H9 (cell line): ENCODE measurements around the gene HDC. TPM values are rescaled to one million over a fixed set of nuclear protein-coding genes. Genes with fewer than 3 reads are reported as not detected.

Experiments
- DNase-seq: peaks from one replicate; pipeline ENCODE4 v3.0.0-alpha.2; 2017
- H2AFZ ChIP-seq: one replicate; pipeline ENCODE4 v1.6.1; 2013; ENCODE audit warnings: mild to moderate bottlenecking, low read length, control low read depth, moderate library complexity
- H2AK5ac ChIP-seq: 2 replicates; pipeline ENCODE4 v1.6.1; 2013; ENCODE audit warnings: low read length, control low read depth, mixed read lengths; ENCODE audit not compliant: insufficient read length
- H2BK120ac ChIP-seq: one replicate; pipeline ENCODE4 v1.6.1; 2013; ENCODE audit warnings: low read depth, mild to moderate bottlenecking, low read length, control low read depth, inconsistent platforms; ENCODE audit not compliant: poor library complexity, severe bottlenecking
- H2BK12ac ChIP-seq: 2 replicates; pipeline ENCODE4 v1.6.1; 2013; ENCODE audit warnings: low read length, control low read depth, mixed read lengths, low read depth; ENCODE audit not compliant: insufficient read length
- H2BK15ac ChIP-seq: 2 replicates; pipeline ENCODE4 v1.6.1; 2013; ENCODE audit warnings: low read depth, low read length, control low read depth
- H2BK20ac ChIP-seq: one replicate; pipeline ENCODE4 v1.6.1; 2013; ENCODE audit warnings: low read depth, mild to moderate bottlenecking, low read length, control low read depth, inconsistent platforms; ENCODE audit not compliant: poor library complexity, severe bottlenecking
- H2BK5ac ChIP-seq: 2 replicates; pipeline ENCODE4 v1.6.1; 2013; ENCODE audit warnings: low read length, control low read depth, mixed read lengths; ENCODE audit not compliant: insufficient read length
- H3K14ac ChIP-seq: 2 replicates; pipeline ENCODE4 v1.6.1; 2013; ENCODE audit warnings: low read length, control low read depth; ENCODE audit not compliant: insufficient read depth
- H3K18ac ChIP-seq: 2 replicates; pipeline ENCODE4 v1.6.1; 2013; ENCODE audit warnings: low read depth, mild to moderate bottlenecking, mixed read lengths, low read length, control low read depth; ENCODE audit not compliant: insufficient read length
- H3K23ac ChIP-seq: 2 replicates; pipeline ENCODE4 v1.6.1; 2013; ENCODE audit warnings: low read length, control low read depth, mixed read lengths, low read depth; ENCODE audit not compliant: insufficient read length
- H3K23me2 ChIP-seq: 2 replicates; pipeline ENCODE4 v1.6.1; 2013; ENCODE audit warnings: low read depth, mild to moderate bottlenecking, mixed read lengths, low read length, control low read depth; ENCODE audit not compliant: insufficient read length, poor library complexity, severe bottlenecking
- H3K27ac ChIP-seq: 2 replicates; pipeline ENCODE4 v1.5.1; 2013; ENCODE audit warnings: low read length, control low read depth, mixed read lengths, low read depth; ENCODE audit not compliant: insufficient read length
- H3K27me3 ChIP-seq: 2 replicates; pipeline ENCODE4 v1.6.1; 2013; ENCODE audit warnings: low read length, control low read depth, inconsistent platforms; ENCODE audit not compliant: insufficient read depth
- H3K4ac ChIP-seq: 2 replicates; pipeline ENCODE4 v1.6.1; 2013; ENCODE audit warnings: low read depth, mild to moderate bottlenecking, control low read depth, inconsistent platforms, low read length, moderate library complexity
- H3K4me1 ChIP-seq: 2 replicates; pipeline ENCODE4 v1.6.1; 2013; ENCODE audit warnings: low read length, control low read depth, inconsistent platforms; ENCODE audit not compliant: insufficient read depth
- H3K4me2 ChIP-seq: 2 replicates; pipeline ENCODE4 v1.6.1; 2013; ENCODE audit warnings: low read length, control low read depth, mixed read lengths; ENCODE audit not compliant: insufficient read length, insufficient read depth
- H3K56ac ChIP-seq: 2 replicates; pipeline ENCODE4 v1.6.1; 2013; ENCODE audit warnings: low read depth, mild to moderate bottlenecking, mixed read lengths, low read length, control low read depth; ENCODE audit not compliant: insufficient read length
- H3K79me1 ChIP-seq: 2 replicates; pipeline ENCODE4 v1.6.1; 2013; ENCODE audit warnings: low read depth, mild to moderate bottlenecking, moderate library complexity, low read length, control low read depth, inconsistent platforms; ENCODE audit not compliant: insufficient read depth, poor library complexity, severe bottlenecking
- H3K79me2 ChIP-seq: 2 replicates; pipeline ENCODE4 v1.6.1; 2013; ENCODE audit warnings: low read length, control low read depth, inconsistent platforms; ENCODE audit not compliant: insufficient read depth
- H3K9ac ChIP-seq: 2 replicates; pipeline ENCODE4 v1.6.1; 2013; ENCODE audit warnings: low read length, control low read depth, mixed read lengths; ENCODE audit not compliant: insufficient read length; ENCODE audit errors: extremely low read depth
- H3K9me3 ChIP-seq: one replicate; pipeline ENCODE4 v1.6.1; 2013; ENCODE audit warnings: low read depth, low read length, inconsistent platforms; ENCODE audit not compliant: control insufficient read depth
- H3T11ph ChIP-seq: one replicate; pipeline ENCODE4 v1.6.1; 2013; ENCODE audit warnings: mild to moderate bottlenecking, low read length, control low read depth, inconsistent platforms
- H4K20me1 ChIP-seq: one replicate; pipeline ENCODE4 v1.6.1; 2013; ENCODE audit not compliant: control insufficient read depth, insufficient read length, insufficient read depth
- H4K5ac ChIP-seq: 2 replicates; pipeline ENCODE4 v1.6.1; 2013; ENCODE audit warnings: low read depth, mild to moderate bottlenecking, mixed read lengths, low read length, control low read depth; ENCODE audit not compliant: insufficient read length
- H4K8ac ChIP-seq: replicated peaks from 2 replicates; pipeline ENCODE4 v1.6.1; 2013; ENCODE audit warnings: low read length, control low read depth, mixed read lengths, low read depth; ENCODE audit not compliant: insufficient read length
- H4K91ac ChIP-seq: 2 replicates; pipeline ENCODE4 v1.6.1; 2013; ENCODE audit warnings: low read depth, mild to moderate bottlenecking, moderate library complexity, mixed read lengths, low read length, control low read depth; ENCODE audit not compliant: insufficient read length
- H3K27ac Mint-ChIP-seq, 3 experiments: 2 replicates in 2 of 3; 3 replicates in 1 of 3; pipeline ENCODE4 v1.8.0; 2020 to 2021; ENCODE audit warnings: mixed read lengths in 3 of 3, mild to moderate bottlenecking in 1 of 3, moderate library complexity in 1 of 3
- H3K27me3 Mint-ChIP-seq: 2 replicates; pipeline ENCODE4 v1.8.0; 2021; ENCODE audit warnings: low read depth, mild to moderate bottlenecking, moderate library complexity, mixed read lengths
- H3K36me3 Mint-ChIP-seq, 3 experiments: 2 replicates in 2 of 3; 3 replicates in 1 of 3; pipeline ENCODE4 v1.8.0; 2020 to 2021; ENCODE audit warnings: low read depth in 3 of 3, mixed read lengths in 3 of 3; ENCODE audit not compliant: insufficient read depth in 1 of 3
- H3K4me1 Mint-ChIP-seq, 2 experiments: 2 replicates each; pipeline ENCODE4 v1.8.0; 2020; ENCODE audit warnings: mixed read lengths in 2 of 2
- H3K4me3 Mint-ChIP-seq, 2 experiments: 2 replicates in 1 of 2; 3 replicates in 1 of 2; pipeline ENCODE4 v1.8.0; 2020 to 2021; ENCODE audit warnings: mild to moderate bottlenecking in 2 of 2, mixed read lengths in 2 of 2, moderate library complexity in 1 of 2
- H3K9me3 Mint-ChIP-seq, 2 experiments: 2 replicates in 1 of 2; 3 replicates in 1 of 2; pipeline ENCODE4 v1.8.0; 2020; ENCODE audit warnings: mild to moderate bottlenecking in 2 of 2, mixed read lengths in 2 of 2, moderate library complexity in 1 of 2
- CTCF ChIP-seq: fragments of 200-600 bp; sonication (generic); conservative IDR thresholded peaks from 3 replicates; pipeline ENCODE4 v1.8.0; 2021; ENCODE audit warnings: antibody characterized with exemption, mild to moderate bottlenecking
- WGBS: extraction: QIAGEN DNeasy Blood & Tissue Kit; methylation state at CpG from one replicate; pipeline ENCODE4 v1.1.7; 2013; ENCODE audit warnings: missing lambda C conversion rate, low lambda C conversion rate, mixed read lengths; ENCODE audit not compliant: insufficient read length; ENCODE audit errors: extremely low coverage; 5-methylcytosine and 5-hydroxymethylcytosine counted together
- total RNA-seq: library from RNA; stranded (reverse); gene quantifications from 2 replicates; pipeline ENCODE4 v1.2.1, GENCODE V29; 2021

The HDC gene
- total RNA-seq, 1 experiment from 2014 or later: not detected

GRCh38 chr15:50192926-50193620 is 72.5 kb downstream of the HDC start:
- H2BK20ac ChIP-seq: no peak overlapping the region
- no peak overlapping the region for H4K91ac ChIP-seq
- H2AFZ ChIP-seq: no peak overlapping the region
- H4K8ac ChIP-seq: no peak overlapping the region
- Mint-ChIP-seq H3K36me3 (peaks cover 0 to 2% (median 0%) of the 10 kb centered on the region in 3 experiments; a peak in 1 of 7 replicates), H3K9me3 (no peaks in the 10 kb centered on the region), H3K4me1 (peaks cover 1 to 2% of the 10 kb centered on the region in 2 experiments; a peak in 3 of 4 replicates), H3K27ac (no peak overlapping the region), H3K27me3 (no peaks in the 10 kb centered on the region), H3K4me3 (no peak overlapping the region)
- DNase-seq: no peak
- H3K9ac ChIP-seq: no peak overlapping the region
- H3K23ac ChIP-seq: no peak overlapping the region
- no CpG with 5 or more reads among the region's 6 CpGs for WGBS
- no peak overlapping the region for H2AK5ac ChIP-seq
- no peak overlapping the region for H3K27ac ChIP-seq
- H3K9me3 ChIP-seq: no peaks in the 10 kb centered on the region
- H4K20me1 ChIP-seq: no peaks in the 10 kb centered on the region
- H2BK12ac ChIP-seq: no peak overlapping the region
- no peak overlapping the region for H2BK15ac ChIP-seq
- no peaks in the 10 kb centered on the region for H3K79me2 ChIP-seq
- no peak overlapping the region for H2BK5ac ChIP-seq
- no peak overlapping the region for H3K4ac ChIP-seq
- no peak overlapping the region for H3K18ac ChIP-seq
- TF ChIP-seq CTCF: no peak
- H3K4me1 ChIP-seq: no peaks in the 10 kb centered on the region
- H3K79me1 ChIP-seq: no peaks in the 10 kb centered on the region
- H3K14ac ChIP-seq: no peak overlapping the region; the same call in 1 of the 2 replicates
- no peak overlapping the region for H3K56ac ChIP-seq
- H3K23me2 ChIP-seq: no peaks in the 10 kb centered on the region
- H4K5ac ChIP-seq: no peak overlapping the region
- no peak overlapping the region for H2BK120ac ChIP-seq
- H3K4me2 ChIP-seq: no peak overlapping the region
- no peak overlapping the region for H3T11ph ChIP-seq
- H3K27me3 ChIP-seq: no peaks in the 10 kb centered on the region
